NCI-H2227 (cell line): ENCODE data around the gene ZNF597.

ENCODE experiments used
- DNase-seq: peaks from one replicate; lab custom pipeline; 2025; ENCODE audit not compliant: unreplicated experiment; lab: John Stamatoyannopoulos, UW

ZNF597 gene

GRCh38 chr16:3457434-3458252 lies 14.3 kb upstream of the ZNF597 start:
- peak; percentile 96 for DNase-seq

DNA sequence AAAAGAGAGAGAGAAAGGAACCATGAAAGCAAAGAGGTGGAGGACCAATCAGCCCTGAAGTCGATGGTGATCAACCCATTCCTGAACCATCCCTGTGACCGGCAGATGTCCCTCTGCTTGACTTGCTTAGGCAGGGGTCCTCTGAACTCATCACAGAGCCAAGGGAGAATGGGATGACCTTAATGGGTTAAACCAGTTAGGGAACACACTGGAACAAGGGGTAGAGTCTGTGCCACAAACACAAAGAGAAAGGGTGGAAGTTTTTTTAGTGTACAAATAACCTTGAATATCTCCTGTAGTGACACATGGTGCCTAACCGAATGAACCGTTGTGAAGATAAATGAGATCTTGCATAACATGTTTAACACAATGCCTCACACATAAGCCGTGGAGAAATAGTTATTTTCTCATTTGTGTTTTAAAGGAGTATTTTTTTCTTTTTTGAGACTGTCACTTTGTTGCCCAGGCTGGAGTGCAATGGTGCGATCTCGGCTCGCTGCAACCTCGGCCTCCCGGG lies 11.4 kb upstream of the ZNF597 start:
- no peak for DNase-seq

- DNase-seq: no peak
Observed at GRCh38 chr16:3454093-3454492, 10.8 kb upstream of the ZNF597 start.

DNA sequence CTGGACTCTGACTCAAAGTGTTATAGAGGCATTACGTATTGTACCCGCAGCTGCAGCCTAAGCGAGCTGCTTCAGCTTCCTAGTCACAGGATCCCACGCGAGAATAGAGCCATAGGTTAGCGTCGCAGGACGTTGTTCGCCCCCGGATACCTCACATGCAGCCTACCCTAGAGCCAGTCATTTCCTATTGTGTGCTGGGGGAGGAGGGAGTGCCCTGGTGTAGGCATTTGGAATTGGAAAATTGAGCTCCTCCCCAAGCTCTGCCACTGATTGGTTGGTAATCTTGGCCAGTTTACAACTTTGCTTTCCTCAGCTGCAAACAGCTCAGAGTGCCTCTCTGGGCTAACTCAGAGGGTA lies 706 bp upstream of the ZNF597 start:
- peak; percentile 33 for DNase-seq

GRCh38 chr16:3439637-3440036 lies 3.7 kb downstream of the ZNF597 start:
- no peak for DNase-seq

DNA sequence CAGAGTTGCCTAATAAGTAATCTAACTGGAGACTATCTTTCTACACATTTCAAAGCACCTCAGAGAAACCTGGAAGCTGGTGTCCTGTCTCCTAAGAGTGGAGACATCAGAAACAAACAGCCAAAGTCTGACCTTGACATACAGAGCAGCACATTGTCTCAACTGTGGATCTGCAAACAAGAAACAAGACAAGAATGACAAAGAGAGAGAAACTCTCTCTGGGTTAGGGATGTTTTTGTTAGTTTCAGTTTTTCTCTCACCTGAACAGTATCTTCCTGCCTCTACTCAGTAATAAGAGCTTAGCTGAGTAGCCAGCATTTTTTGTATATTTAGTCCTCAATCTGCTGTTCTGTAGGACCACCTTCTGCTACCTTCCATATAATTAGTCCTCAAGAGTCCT lies 8.9 kb downstream of the ZNF597 start:
- no peak for DNase-seq

DNA sequence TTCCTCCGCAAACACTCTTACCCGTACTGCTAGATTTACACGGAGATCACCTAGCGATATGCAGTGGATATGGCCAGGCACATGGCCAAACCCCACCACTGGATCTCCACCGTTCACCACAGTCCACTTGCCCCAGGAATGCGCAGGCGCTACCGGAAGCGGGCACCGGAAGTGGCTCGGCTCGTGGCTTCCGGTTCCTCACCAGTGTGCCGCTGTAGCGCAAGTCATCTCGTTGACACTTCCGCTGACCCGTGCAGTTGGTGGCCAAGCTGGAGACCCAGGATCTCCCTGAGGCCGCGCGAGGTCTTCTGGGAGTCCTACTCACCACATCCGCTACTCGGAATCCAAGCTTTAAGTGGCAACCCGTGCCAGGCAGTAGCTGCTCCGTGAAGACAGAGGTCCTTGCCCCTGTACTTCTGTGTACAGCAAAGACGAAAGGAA lies 11.5 kb downstream of the ZNF597 start:
- DNase-seq: no peak

DNA sequence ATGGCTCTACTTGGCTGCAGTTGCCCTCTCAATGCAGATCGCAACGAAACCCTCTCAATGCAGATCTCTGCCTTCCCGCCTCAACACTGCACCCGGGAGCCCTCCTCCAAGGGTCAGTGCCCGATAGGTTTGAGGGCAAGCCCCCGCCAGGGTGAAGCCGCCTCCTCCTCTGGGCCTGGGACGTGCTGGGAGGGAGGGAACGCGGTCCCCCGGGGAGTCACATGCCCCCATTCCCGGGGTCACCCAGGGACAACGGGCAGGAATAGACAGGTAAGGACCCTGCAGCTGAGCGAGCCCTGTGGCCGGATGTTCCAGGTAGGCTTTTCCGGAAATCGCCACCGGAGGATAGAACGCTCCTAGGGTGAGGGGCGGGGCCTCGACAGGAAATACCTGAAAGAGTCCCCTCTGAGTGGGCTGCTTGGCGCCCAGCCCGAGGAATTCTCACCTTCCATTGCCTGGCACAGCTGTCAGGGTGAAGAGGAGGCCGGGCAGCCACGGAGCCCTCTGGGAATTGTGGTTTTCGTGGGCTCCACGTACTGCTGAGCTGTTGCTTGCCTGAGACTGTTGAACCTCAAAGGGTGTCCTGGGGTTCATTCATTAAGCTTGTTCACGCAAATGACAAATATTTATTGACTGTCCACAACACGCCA lies 29.4 kb downstream of the ZNF597 start:
- no peak for DNase-seq

- no peak for DNase-seq
Observed at GRCh38 chr16:3408561-3409197, 34.6 kb downstream of the ZNF597 start.

- peak; percentile 41 for DNase-seq
Observed at GRCh38 chr16:3401719-3402397, 41.4 kb downstream of the ZNF597 start.

DNA sequence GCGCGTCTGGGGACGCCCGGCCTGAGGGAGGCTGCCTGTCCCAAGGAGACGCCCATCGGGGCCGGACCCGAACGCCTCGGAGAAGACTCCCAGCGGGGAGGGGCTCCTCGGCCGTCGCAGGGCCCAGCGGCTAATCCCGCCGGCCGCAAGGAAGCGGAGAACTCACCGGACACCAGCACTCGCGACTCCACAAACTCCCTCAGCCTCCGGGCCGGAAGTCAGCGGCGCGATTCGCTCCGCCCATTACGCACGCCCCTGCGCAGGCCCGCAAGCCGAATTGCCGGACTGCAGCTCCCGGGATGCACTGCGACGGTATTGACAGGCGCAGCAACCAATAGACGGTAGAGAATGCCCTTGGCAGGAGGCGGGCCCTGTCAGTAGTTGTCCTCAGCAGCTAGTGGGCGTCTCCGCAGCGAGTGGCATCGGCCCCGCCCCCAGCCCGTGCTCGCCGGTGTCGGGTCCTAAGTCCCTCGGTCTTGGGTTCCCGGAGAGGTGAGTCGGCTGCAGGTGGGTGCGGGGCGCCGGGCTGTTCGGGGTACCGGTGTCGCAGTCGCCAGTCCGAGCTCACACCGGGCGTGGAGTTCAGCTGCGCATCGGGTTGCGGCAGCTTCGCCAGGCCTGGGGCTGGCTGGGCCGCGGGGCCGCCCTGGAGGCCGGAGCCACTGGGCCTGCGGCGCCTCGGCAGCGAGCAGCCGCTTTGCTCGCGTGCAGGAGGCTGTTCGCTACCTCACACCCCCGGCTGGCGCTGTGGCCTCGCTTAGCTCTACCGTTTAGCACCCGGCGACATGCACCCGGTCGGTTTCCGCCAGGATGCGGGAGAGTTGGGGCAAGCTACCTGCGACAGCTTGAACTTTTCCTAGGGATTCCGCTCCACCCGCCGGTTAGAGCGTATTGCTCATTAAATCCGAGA lies 42.3 kb downstream of the ZNF597 start, which contains the start of the genes ZNF174 and ZSCAN32:
Gene ZNF174, plus strand, starts transcription at position 437 of the 910 bp plus-strand sequence. CDS start 790 bp downstream, outside the sequence.
Gene ZSCAN32, minus strand, starts transcription at position 226 of the 910 bp plus-strand sequence. CDS start 3,447 bp downstream, outside the sequence.
- DNase-seq: peak; percentile 99

DNA sequence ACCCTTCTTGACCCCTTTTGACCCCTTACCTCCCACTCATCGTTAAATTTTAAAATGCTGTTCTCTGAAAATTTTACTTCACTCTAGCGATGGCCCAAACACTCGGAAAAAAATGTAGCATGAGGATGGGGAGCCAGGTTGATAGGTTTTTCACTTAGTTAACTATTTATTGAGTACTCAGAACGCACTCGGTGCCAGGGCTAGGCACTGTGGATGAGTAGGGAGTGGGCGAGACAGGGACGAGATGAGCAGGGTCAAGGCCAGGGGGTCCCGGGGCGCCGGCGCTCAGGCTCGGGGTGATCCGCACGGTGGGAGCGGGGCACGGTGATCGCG lies 42.9 kb downstream of the ZNF597 start:
- DNase-seq: no peak

DNA sequence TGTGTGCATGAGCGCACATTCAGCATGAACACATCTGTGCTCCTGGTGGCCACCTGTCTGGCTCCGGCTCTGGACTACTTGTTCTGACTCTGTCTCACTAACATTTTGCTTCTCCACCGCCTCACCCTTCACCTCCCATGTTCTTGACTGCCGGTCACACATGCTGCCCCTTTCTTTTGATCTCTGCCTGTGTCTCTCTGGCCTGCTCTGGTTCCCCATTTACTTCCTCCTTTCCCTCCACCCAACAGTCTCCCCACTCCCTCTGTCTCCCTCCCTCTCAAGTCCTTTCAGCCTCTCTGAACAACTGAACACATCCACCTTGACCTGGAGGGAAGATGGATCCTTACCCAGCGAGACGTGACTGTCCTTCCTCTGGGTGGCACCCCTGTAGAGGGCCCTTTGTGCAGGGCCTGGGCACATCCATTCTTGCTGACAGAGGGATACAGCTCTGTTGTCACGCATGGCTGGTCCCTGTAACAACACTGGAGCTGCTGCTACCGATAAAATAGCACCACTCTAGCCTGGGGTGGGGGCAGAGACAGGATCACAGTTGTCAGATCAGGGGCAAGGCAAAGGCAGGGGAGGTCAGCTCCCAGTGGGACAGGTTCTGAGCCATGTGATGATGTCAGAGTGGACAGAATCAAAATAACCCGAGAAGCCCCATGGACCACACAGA lies 53.5 kb downstream of the ZNF597 start:
- no peak for DNase-seq

DNA sequence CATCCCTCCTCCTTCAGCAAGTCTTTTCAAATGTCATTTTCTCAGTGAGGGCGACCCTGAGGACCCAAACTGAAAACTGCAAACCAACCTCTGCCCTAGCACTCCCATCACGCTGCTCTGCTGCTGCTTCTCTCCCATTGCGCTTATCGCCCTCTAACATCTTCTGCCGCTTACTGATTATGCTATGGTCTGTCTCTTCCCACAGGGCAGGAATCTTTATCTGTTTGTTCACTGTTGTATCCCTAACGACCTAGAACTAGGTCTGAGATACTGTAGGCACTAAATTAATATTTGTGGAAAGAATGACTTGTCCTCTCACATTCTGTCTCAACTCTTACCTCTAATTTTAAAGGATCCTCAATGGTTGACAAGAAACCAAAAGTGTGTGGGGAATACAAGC lies 55.0 kb downstream of the ZNF597 start:
- no peak for DNase-seq

- DNase-seq: no peak
Observed at GRCh38 chr16:3383045-3383448, 60.3 kb downstream of the ZNF597 start.
